ENCODE data around the gene CISD3. TPM values are rescaled to one million over a fixed set of nuclear protein-coding genes. Genes with fewer than 3 reads are reported as not detected.

CISD3 gene
- total RNA-seq, 1 donor from 2014 or later: 5.9 TPM

DNA sequence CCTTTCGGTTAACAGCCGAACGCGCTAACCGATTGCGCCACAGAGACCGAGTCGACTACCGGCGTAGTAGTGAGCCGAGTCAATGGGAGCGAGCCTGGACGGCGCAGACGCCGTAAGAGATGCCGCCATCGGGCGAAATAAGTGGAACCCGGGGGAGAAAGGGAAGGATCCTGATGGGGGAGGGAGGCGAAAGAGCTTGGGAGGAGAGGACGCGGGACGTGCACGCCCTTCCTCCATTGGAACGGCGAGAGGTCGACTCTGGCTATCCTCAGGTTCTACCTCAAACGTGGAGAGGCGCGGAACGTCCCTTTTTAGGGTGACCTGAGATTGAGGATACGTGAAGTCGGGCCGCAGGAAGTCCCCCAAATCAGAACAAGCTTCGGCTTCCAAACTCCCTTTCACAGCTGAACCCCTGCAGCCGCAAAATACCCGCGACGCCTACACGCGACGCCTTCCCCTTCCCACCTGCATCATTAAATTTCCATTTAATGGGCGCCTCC, 21.7 kb downstream of the CISD3 start:
- H3K4me1 Mint-ChIP-seq (ENCODE audit: low read depth): peaks cover 27% of the 10 kb centered on the region
- peak overlapping the region; percentile 91 for H3K4me3 Mint-ChIP-seq (ENCODE audit: low read depth)
- DNase-seq (ENCODE audit: low spot score, unreplicated experiment): peak; percentile 83
- no peaks in the 10 kb centered on the region for H3K9me3 Mint-ChIP-seq (ENCODE audit: low read depth)
- H3K27ac Mint-ChIP-seq: peak overlapping the region; percentile 99
- no peaks in the 10 kb centered on the region for H3K27me3 Mint-ChIP-seq
- TF ChIP-seq, protein P1, sequence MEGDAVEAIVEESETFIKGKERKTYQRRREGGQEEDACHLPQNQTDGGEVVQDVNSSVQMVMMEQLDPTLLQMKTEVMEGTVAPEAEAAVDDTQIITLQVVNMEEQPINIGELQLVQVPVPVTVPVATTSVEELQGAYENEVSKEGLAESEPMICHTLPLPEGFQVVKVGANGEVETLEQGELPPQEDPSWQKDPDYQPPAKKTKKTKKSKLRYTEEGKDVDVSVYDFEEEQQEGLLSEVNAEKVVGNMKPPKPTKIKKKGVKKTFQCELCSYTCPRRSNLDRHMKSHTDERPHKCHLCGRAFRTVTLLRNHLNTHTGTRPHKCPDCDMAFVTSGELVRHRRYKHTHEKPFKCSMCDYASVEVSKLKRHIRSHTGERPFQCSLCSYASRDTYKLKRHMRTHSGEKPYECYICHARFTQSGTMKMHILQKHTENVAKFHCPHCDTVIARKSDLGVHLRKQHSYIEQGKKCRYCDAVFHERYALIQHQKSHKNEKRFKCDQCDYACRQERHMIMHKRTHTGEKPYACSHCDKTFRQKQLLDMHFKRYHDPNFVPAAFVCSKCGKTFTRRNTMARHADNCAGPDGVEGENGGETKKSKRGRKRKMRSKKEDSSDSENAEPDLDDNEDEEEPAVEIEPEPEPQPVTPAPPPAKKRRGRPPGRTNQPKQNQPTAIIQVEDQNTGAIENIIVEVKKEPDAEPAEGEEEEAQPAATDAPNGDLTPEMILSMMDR (IDR thresholded peaks at IDR 0.05; ENCODE audit: unreplicated experiment): no peak
- H3K36me3 Mint-ChIP-seq (ENCODE audit: insufficient read depth): peaks cover 6% of the 10 kb centered on the region

GRCh38 chr17:38752308-38753070, 22.3 kb downstream of the CISD3 start, which contains the start of gene PSMB3:
Gene PSMB3, plus strand, starts transcription at chr17:38752741. Its CDS starts 86 bp downstream, at chr17:38752827.
- H3K27me3 Mint-ChIP-seq: no peaks in the 10 kb centered on the region
- H3K27ac Mint-ChIP-seq: peak within 1 kb of the TSS; percentile 99
- H3K9me3 Mint-ChIP-seq (ENCODE audit: low read depth): no peaks in the 10 kb centered on the region
- peak; percentile 86 for DNase-seq (ENCODE audit: low spot score, unreplicated experiment)
- TF ChIP-seq, protein P1 (IDR thresholded peaks at IDR 0.05; ENCODE audit: unreplicated experiment): no peak
- peak within 1 kb of the TSS; percentile 91 for H3K4me3 Mint-ChIP-seq (ENCODE audit: low read depth)
- peaks cover 27% of the 10 kb centered on the region for H3K4me1 Mint-ChIP-seq (ENCODE audit: low read depth)
- peaks cover 6% of the 10 kb centered on the region for H3K36me3 Mint-ChIP-seq (ENCODE audit: insufficient read depth)

GRCh38 chr17:38753071-38753506, 22.9 kb downstream of the CISD3 start:
- TF ChIP-seq, protein P1 (IDR thresholded peaks at IDR 0.05; ENCODE audit: unreplicated experiment): no peak
- H3K27me3 Mint-ChIP-seq: no peaks in the 10 kb centered on the region
- peaks cover 27% of the 10 kb centered on the region for H3K4me1 Mint-ChIP-seq (ENCODE audit: low read depth)
- peaks cover 6% of the 10 kb centered on the region for H3K36me3 Mint-ChIP-seq (ENCODE audit: insufficient read depth)
- DNase-seq (ENCODE audit: low spot score, unreplicated experiment): no peak
- H3K4me3 Mint-ChIP-seq (ENCODE audit: low read depth): peak overlapping the region; percentile 91
- H3K9me3 Mint-ChIP-seq (ENCODE audit: low read depth): no peaks in the 10 kb centered on the region
- peak overlapping the region; percentile 99 for H3K27ac Mint-ChIP-seq

- Mint-ChIP-seq H3K4me3 (ENCODE audit: low read depth) (no peak overlapping the region), H3K9me3 (ENCODE audit: low read depth) (no peaks in the 10 kb centered on the region), H3K27ac (peak overlapping the region; percentile 35), H3K27me3 (no peaks in the 10 kb centered on the region), H3K4me1 (ENCODE audit: low read depth) (no peaks in the 10 kb centered on the region), H3K36me3 (ENCODE audit: insufficient read depth) (peaks cover 27% of the 10 kb centered on the region)
- DNase-seq (ENCODE audit: low spot score, unreplicated experiment): no peak
- TF ChIP-seq, protein P1 (IDR thresholded peaks at IDR 0.05; ENCODE audit: unreplicated experiment): peak; percentile 39
Observed at GRCh38 chr17:38761612-38762011, 31.5 kb downstream of the CISD3 start.

DNA sequence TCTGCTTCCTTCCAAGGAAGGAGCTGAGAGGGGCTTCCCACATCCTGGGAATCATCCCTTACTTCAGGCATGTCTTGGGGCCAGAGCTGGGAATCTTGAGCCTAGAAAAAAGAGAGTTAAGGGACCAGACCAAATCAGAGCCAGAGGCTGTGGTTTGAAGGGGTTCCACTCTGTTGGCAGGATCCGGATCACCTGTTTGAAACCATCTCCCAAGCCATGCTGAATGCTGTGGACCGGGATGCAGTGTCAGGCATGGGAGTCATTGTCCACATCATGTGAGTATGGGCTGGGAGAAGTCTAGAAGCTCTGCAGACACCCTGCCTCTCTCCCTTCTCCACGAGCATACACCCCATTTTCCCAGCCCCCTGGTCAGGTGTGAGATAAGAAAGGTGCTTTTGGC, 32.1 kb downstream of the CISD3 start:
- H3K27ac Mint-ChIP-seq: no peak overlapping the region
- DNase-seq (ENCODE audit: low spot score, unreplicated experiment): no peak
- H3K9me3 Mint-ChIP-seq (ENCODE audit: low read depth): no peaks in the 10 kb centered on the region
- TF ChIP-seq, protein P1 (IDR thresholded peaks at IDR 0.05; ENCODE audit: unreplicated experiment): no peak
- no peak overlapping the region for H3K4me3 Mint-ChIP-seq (ENCODE audit: low read depth)
- peaks cover 29% of the 10 kb centered on the region for H3K36me3 Mint-ChIP-seq (ENCODE audit: insufficient read depth)
- H3K27me3 Mint-ChIP-seq: no peaks in the 10 kb centered on the region
- H3K4me1 Mint-ChIP-seq (ENCODE audit: low read depth): no peaks in the 10 kb centered on the region

All from progenitor cell of endocrine pancreas (in vitro differentiated cells).